K562 (cell line): Measurements from ENCODE around the gene KRT80. TPM values are rescaled to one million over a fixed set of nuclear protein-coding genes. Genes with fewer than 3 reads are reported as not detected.

ENCODE experiments used
- ATAC-seq: fragments of 200-7000 bp; cut with Tn5 transposase; 3 replicates; pipeline ENCODE4 v1.9.1; 2020; ENCODE audit warnings: moderate library complexity
- BruUV-seq: library from RNA; stranded (reverse); fragments of 400-500 nt; replicated peaks from 2 replicates; lab custom pipeline; 2021; lab: Mats Ljungman, UMichigan
- CTCF ChIA-PET: fragments of 300-600 bp; formaldehyde crosslinking; extraction: SDS; loops from one replicate; lab custom pipeline; 2021; ENCODE audit warnings: low intra/inter-chr PET ratio; lab: Yijun Ruan, JAX
- POLR2A ChIA-PET: fragments of 300-600, 350-650 bp; sonication (Branson Sonifier 250); formaldehyde crosslinking; extraction: SDS; loops from one replicate; lab custom pipeline; 2021; ENCODE audit warnings: antibody characterized with exemption, inconsistent platforms; lab: Yijun Ruan, JAX
- DNase-seq, 4 experiments: peaks; one replicate each; pipeline versions ENCODE4 v3.0.0 to v3.0.0-alpha.2; 2011 to 2018; ENCODE audit warnings: low spot score in 3 of 4, mixed read lengths in 3 of 4; ENCODE audit errors: extremely low read depth in 1 of 4
- FAIRE-seq: peaks from 2 replicates; lab custom pipeline; 2011; peaks lifted over from hg19 to GRCh38; lab: Jason Lieb, UNC
- H2AFZ ChIP-seq: 2 replicates; pipeline ENCODE4 v1.6.0; 2011; ENCODE audit warnings: low read depth, low read length, control low read depth, inconsistent platforms
- H3K27ac ChIP-seq: fragments of 200-600 bp; 3 replicates; pipeline ENCODE4 v1.8.0; 2011; ENCODE audit warnings: low read depth, mild to moderate bottlenecking, control low read depth, inconsistent platforms, low read length, moderate library complexity, mixed read lengths; ENCODE audit errors: extremely low read depth
- H3K27me3 ChIP-seq, 2 experiments: fragments of 300-600 bp in 1 of 2; 2 replicates in 1 of 2; 3 replicates in 1 of 2; pipeline versions ENCODE4 v1.6.0 to v1.8.0; 2011; ENCODE audit warnings: inconsistent platforms in 2 of 2, low read length in 2 of 2, mild to moderate bottlenecking in 1 of 2, mixed read lengths in 1 of 2, moderate library complexity in 1 of 2; ENCODE audit not compliant: control insufficient read depth in 2 of 2, insufficient read depth in 2 of 2
- H3K36me3 ChIP-seq: fragments of 300-600 bp; 3 replicates; pipeline ENCODE4 v1.8.0; 2011; ENCODE audit warnings: mild to moderate bottlenecking, low read length, inconsistent platforms; ENCODE audit not compliant: control insufficient read depth, insufficient read depth
- H3K4me1 ChIP-seq, 2 experiments: fragments of 200-600 bp in 1 of 2; replicated peaks in 1 of 2; 2 replicates in 1 of 2; 3 replicates in 1 of 2; pipeline versions ENCODE4 v1.5.1 to v1.8.0; 2011; ENCODE audit warnings: inconsistent platforms in 2 of 2, low read length in 2 of 2, mild to moderate bottlenecking in 1 of 2, mixed read lengths in 1 of 2, moderate library complexity in 1 of 2; ENCODE audit not compliant: control insufficient read depth in 2 of 2, insufficient read depth in 2 of 2
- H3K4me2 ChIP-seq: 2 replicates; pipeline ENCODE4 v1.6.1; 2011; ENCODE audit warnings: low read length, control low read depth, inconsistent platforms, mixed read lengths; ENCODE audit not compliant: insufficient read depth
- H3K4me3 ChIP-seq: fragments of 200-600 bp; sonication (generic), shearing (Covaris generic); 2 replicates; pipeline ENCODE4 v1.5.1; 2016; ENCODE audit warnings: control low read depth, inconsistent platforms
- H3K79me2 ChIP-seq: fragments of 200-600 bp; 3 replicates; pipeline ENCODE4 v1.8.0; 2011; ENCODE audit warnings: low read length, inconsistent platforms; ENCODE audit not compliant: control insufficient read depth, insufficient read depth
- H3K9ac ChIP-seq, 2 experiments: 2 replicates each; pipeline versions ENCODE4 v1.6.0 to v1.6.1; 2011; ENCODE audit warnings: low read depth in 2 of 2, low read length in 2 of 2, control low read depth in 1 of 2, inconsistent platforms in 1 of 2, mild to moderate bottlenecking in 1 of 2, mixed read lengths in 1 of 2; ENCODE audit not compliant: insufficient read depth in 1 of 2
- H3K9me1 ChIP-seq: one replicate; pipeline ENCODE4 v1.6.0; 2011; ENCODE audit warnings: inconsistent platforms, mild to moderate bottlenecking, low read length, moderate library complexity; ENCODE audit not compliant: control insufficient read depth, insufficient read depth
- H3K9me3 ChIP-seq: replicated peaks from 2 replicates; pipeline ENCODE4 v1.5.1; 2011; ENCODE audit warnings: low read depth, low read length, inconsistent platforms; ENCODE audit not compliant: control insufficient read depth, insufficient read depth
- H4K20me1 ChIP-seq: replicated peaks from 2 replicates; pipeline ENCODE4 v1.6.1; 2011; ENCODE audit warnings: low read length, inconsistent platforms, mixed read lengths; ENCODE audit not compliant: control insufficient read depth, insufficient read depth
- NONO ChIP-seq, 2 experiments: fragments of 200-400 bp in 1 of 2; fragments of 450-650 bp in 1 of 2; formaldehyde crosslinking in 1 of 2; IDR thresholded peaks; 2 replicates each; pipeline ENCODE4 v1.6.1; 2017; ENCODE audit warnings: low read depth in 2 of 2, mild to moderate bottlenecking in 2 of 2, moderate library complexity in 2 of 2, low read length in 1 of 2
- POLR2B ChIP-seq: fragments of 450-650 bp; IDR thresholded peaks from 2 replicates; pipeline ENCODE4 v1.6.1; 2018; ENCODE audit warnings: low read depth; ENCODE audit not compliant: partially characterized antibody
- RFX1 ChIP-seq: fragments of 450-650 bp; IDR thresholded peaks from 2 replicates; pipeline ENCODE4 v1.6.1; 2016; ENCODE audit warnings: mild to moderate bottlenecking, moderate library complexity
- SRSF7 ChIP-seq: fragments of 200-400 bp; formaldehyde crosslinking; optimal IDR thresholded peaks from 2 replicates; pipeline ENCODE3; 2017; ENCODE audit warnings: mild to moderate bottlenecking, low read depth, low read length
- ZNF316 ChIP-seq: fragments of 450-650 bp; IDR thresholded peaks from 2 replicates; pipeline ENCODE4 v1.6.1; 2016
- WGBS: fragments of 100-300 bp; shearing (Covaris generic); methylation state at CpG from one replicate; pipeline ENCODE4 v1.1.6; 2016; ENCODE audit warnings: low coverage, mixed read lengths; ENCODE audit not compliant: insufficient coverage; ENCODE audit errors: missing lambda C conversion rate; 5-methylcytosine and 5-hydroxymethylcytosine counted together
- in situ Hi-C: fragments of 300-500 bp; cut with MboI; formaldehyde crosslinking; loops from 4 replicates; pipeline ENCODE4 v1.15.0; 2018; ENCODE audit warnings: inconsistent platforms, mixed read lengths
- intact Hi-C: fragments of 100-400 bp; cut with micrococcal nuclease; formaldehyde crosslinking; loops from 2 replicates; pipeline ENCODE4 v1.14.2; 2022
- polyA plus RNA-seq, 8 experiments: library from polyadenylated mRNA; depleted of rRNA in 4 of 8; stranded (reverse) in 5 of 8; unstranded in 3 of 8; fragments of >200 nt; fragmentation: Nextera tagmentation in 2 of 8; fragmentation: Illumina TruSeq in 1 of 8; extraction: Ambion mirVana in 2 of 8; extraction: Trizol in 1 of 8; gene quantifications; 2 replicates each; pipeline versions ENCODE4 v1.2.1 to v1.2.3, GENCODE V29; 2011 to 2014; ENCODE audit warnings: inconsistent platforms in 1 of 8, missing spikeins in 1 of 8
- total RNA-seq, 7 experiments: library from RNA; depleted of rRNA in 6 of 7; stranded (reverse); fragments of >200 nt in 6 of 7; fragmentation: Illumina TruSeq in 2 of 7; extraction: Trizol in 2 of 7; gene quantifications; 2 replicates each; pipeline versions ENCODE4 v1.2.1 to v1.2.3, GENCODE V29; 2011 to 2021; ENCODE audit warnings: low replicate concordance in 1 of 7

KRT80 gene
- total and polyA plus RNA-seq, 9 of the 15 experiments (the other 6 are each of a cell fraction or from before 2014, with no cell fraction given), result not detected

DNA sequence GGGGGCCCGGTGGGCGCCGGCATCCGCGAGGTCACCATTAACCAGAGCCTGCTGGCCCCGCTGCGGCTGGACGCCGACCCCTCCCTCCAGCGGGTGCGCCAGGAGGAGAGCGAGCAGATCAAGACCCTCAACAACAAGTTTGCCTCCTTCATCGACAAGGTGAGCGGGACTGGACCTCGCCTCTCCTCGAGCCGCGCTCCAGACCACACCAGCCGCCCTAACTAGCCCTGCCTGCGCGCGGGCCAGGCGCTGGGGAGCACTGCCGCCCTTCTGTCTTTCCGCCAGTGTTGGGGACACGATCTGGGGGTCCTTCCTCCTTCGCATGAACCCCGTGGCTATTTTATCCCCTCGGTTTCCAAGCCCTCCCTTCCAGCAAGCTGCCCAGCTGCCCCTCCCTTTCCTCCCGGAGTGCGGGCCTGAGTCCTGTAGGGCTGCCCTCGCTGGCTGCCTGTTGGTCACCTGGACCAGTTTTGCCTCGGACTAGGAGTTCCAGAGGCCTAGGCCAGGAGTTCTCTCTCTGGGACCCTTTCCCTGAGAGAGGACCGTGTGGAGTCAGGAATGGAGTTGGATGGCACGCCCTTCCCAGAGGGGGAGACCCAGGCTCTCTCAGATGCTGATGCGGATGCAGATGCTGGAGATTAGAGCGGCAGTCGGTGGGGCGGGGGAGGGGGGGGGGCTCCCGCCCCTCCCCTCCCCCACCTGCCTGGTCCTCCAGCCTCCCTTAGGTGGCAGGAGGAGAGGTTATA is 41.8 kb upstream of the KRT80 start:
- Histone ChIP-seq H3K79me2 (no peaks in the 10 kb centered on the region), H3K9ac (no peak overlapping the region), H3K4me2 (no peak overlapping the region), H2AFZ (no peak overlapping the region), H4K20me1 (peaks cover 14% of the 10 kb centered on the region), H3K9me1 (no peaks in the 10 kb centered on the region), H3K27me3 (peaks cover 2 to 54% of the 10 kb centered on the region in 2 experiments; a peak in 4 of 5 replicates), H3K36me3 (no peaks in the 10 kb centered on the region), H3K4me1 (no peaks in the 10 kb centered on the region), H3K9me3 (no peaks in the 10 kb centered on the region), H3K27ac (no peak overlapping the region), H3K4me3 (no peak overlapping the region)
- no TSS peak for BruUV-seq
- 6% methylated on average over 20 of the region's 40 CpGs for WGBS
- intact Hi-C loops (no loop called here), in situ Hi-C loops (no loop called here)
- DNase-seq (no peak), ATAC-seq (no peak), FAIRE-seq (no peak)
- POLR2A ChIA-PET, result interaction anchor here (0.7 kb wide), 1 partner anchor 50 kb away, joined by 3 read pairs; no protein-coding TSS in a partner anchor
- CTCF ChIA-PET, result no interaction called here
- TF ChIP-seq ZNF316 (no peak), NONO (IDR thresholded peaks at IDR 0.05; ENCODE audit: low read depth in 2 of 2, low read length in 1 of 2) (no peak), POLR2B (no peak), RFX1 (no peak), SRSF7 (no peak)
